T-cell (primary cell): Measurements from ENCODE around the gene B4GAT1. TPM values are rescaled to one million over a fixed set of nuclear protein-coding genes. Genes with fewer than 3 reads are reported as not detected.

Experiments used
- ATAC-seq, 4 experiments: fragments of 200-7000 bp in 3 of 4; fragments of 150-1000 bp in 1 of 4; cut with Tn5 transposase; replicated peaks in 1 of 4; 1 replicate in 3 of 4; 2 replicates in 1 of 4; pipeline ENCODE4 v1.10.0; 2021; ENCODE audit warnings: moderate library complexity in 3 of 4, mild to moderate bottlenecking in 2 of 4, moderate number of reproducible peaks in 1 of 4
- CTCF ChIA-PET, 2 donors: fragments of 300-600 bp; sonication (Branson Sonifier 250); formaldehyde crosslinking; loops; one replicate each; lab custom pipeline; 2022; ENCODE audit warnings: antibody characterized with exemption in 2 of 2; lab: Charles Lee
- POLR2A ChIA-PET, 2 donors: fragments of 300-600 bp; sonication (Branson Sonifier 250); formaldehyde crosslinking; loops; one replicate each; lab custom pipeline; 2022; ENCODE audit warnings: antibody characterized with exemption in 2 of 2; lab: Charles Lee
- DNase-seq, 35 experiments: peaks; one replicate each; pipeline versions ENCODE4 v3.0.0 to v3.0.0-alpha.2; 2013 to 2023
- H3K27ac ChIP-seq: one replicate; pipeline ENCODE4 v1.5.1; 2013; ENCODE audit warnings: low read length
- H3K27me3 ChIP-seq, 2 experiments: replicated peaks in 1 of 2; 1 replicate in 1 of 2; 2 replicates in 1 of 2; pipeline versions ENCODE4 v1.6.1 to v1.7.0; 2013; ENCODE audit warnings: low read length in 1 of 2, mixed read lengths in 1 of 2; ENCODE audit not compliant: control insufficient read depth in 2 of 2, insufficient read depth in 2 of 2; ENCODE audit errors: extremely low read depth in 1 of 2
- H3K36me3 ChIP-seq, 2 donors: 1 replicate in 1 of 2; 2 replicates in 1 of 2; pipeline versions ENCODE4 v1.6.1 to v1.7.0; 2013; ENCODE audit warnings: low read length in 1 of 2; ENCODE audit not compliant: control insufficient read depth in 2 of 2, insufficient read depth in 1 of 2; ENCODE audit errors: extremely low read depth in 1 of 2
- H3K4me1 ChIP-seq, 2 experiments: 1 replicate in 1 of 2; 2 replicates in 1 of 2; pipeline versions ENCODE4 v1.6.1 to v1.7.0; 2013; ENCODE audit warnings: low read length in 2 of 2, mixed read lengths in 1 of 2; ENCODE audit not compliant: insufficient read depth in 2 of 2, control insufficient read depth in 1 of 2; ENCODE audit errors: extremely low read depth in 1 of 2
- H3K4me3 ChIP-seq, 2 donors: 1 replicate in 1 of 2; 2 replicates in 1 of 2; pipeline versions ENCODE4 v1.5.1 to v1.7.0; 2013; ENCODE audit warnings: mild to moderate bottlenecking in 2 of 2, low read length in 1 of 2, moderate library complexity in 1 of 2; ENCODE audit not compliant: control insufficient read depth in 1 of 2; ENCODE audit errors: extremely low read depth in 1 of 2
- H3K9me3 ChIP-seq: 2 replicates; pipeline ENCODE4 v1.7.0; 2013
- H3K27ac Mint-ChIP-seq, 2 donors: one replicate each; pipeline ENCODE4 v1.8.0; 2020 to 2021; ENCODE audit warnings: mild to moderate bottlenecking in 2 of 2, mixed read lengths in 2 of 2
- H3K27me3 Mint-ChIP-seq, 2 donors: one replicate each; pipeline ENCODE4 v1.8.0; 2021 to 2022; ENCODE audit warnings: mixed read lengths in 2 of 2
- H3K36me3 Mint-ChIP-seq: one replicate; pipeline ENCODE4 v1.8.0; 2021; ENCODE audit warnings: mixed read lengths
- H3K4me1 Mint-ChIP-seq, 3 donors: one replicate each; pipeline ENCODE4 v1.8.0; 2020 to 2022; ENCODE audit warnings: mixed read lengths in 3 of 3, mild to moderate bottlenecking in 1 of 3
- H3K4me3 Mint-ChIP-seq, 3 donors: one replicate each; pipeline ENCODE4 v1.8.0; 2020 to 2022; ENCODE audit warnings: mild to moderate bottlenecking in 3 of 3, mixed read lengths in 3 of 3, moderate library complexity in 3 of 3
- H3K9me3 Mint-ChIP-seq, 3 donors: one replicate each; pipeline ENCODE4 v1.8.0; 2020 to 2022; ENCODE audit warnings: mixed read lengths in 3 of 3
- WGBS: methylation state at CpG from one replicate; pipeline ENCODE4 v1.1.5; 2013; ENCODE audit warnings: missing lambda C conversion rate; ENCODE audit not compliant: insufficient coverage; 5-methylcytosine and 5-hydroxymethylcytosine counted together
- total RNA-seq, 35 experiments: library from RNA in 6 of 35; stranded (reverse) in 6 of 35; fragments of 120-200 nt in 1 of 35; gene quantifications; one replicate each; pipeline versions ENCODE4 v1.2.1 to v1.2.4 and lab custom pipeline; 2013 to 2026

B4GAT1 gene
- total RNA-seq, 5 donors from 2014 or later (not counting 1 experiment from before 2014, with no cell fraction given), result 4.0 to 9.2 (median 7.9) TPM

GRCh38 chr11:66315921-66316811, 31.3 kb downstream of the B4GAT1 start:
- Mint-ChIP-seq H3K27me3 (peaks cover 0 to 2% of the 10 kb centered on the region in 2 donors), H3K9me3 (peaks cover 0 to 4% (median 0%) of the 10 kb centered on the region in 3 donors), H3K4me3 (peak overlapping the region; percentile 11 to 73 (median 72)), H3K27ac (peak overlapping the region; percentile 85 to 99), H3K36me3 (no peaks in the 10 kb centered on the region), H3K4me1 (peaks cover 56 to 64% (median 59%) of the 10 kb centered on the region in 3 donors)
- H3K4me1 ChIP-seq, result peaks cover 25 to 78% of the 10 kb centered on the region in 2 experiments
- no peaks in the 10 kb centered on the region for H3K9me3 ChIP-seq
- DNase-seq, result peak in 7 of 35 experiments; percentile 18 to 43 (median 29)
- peak overlapping the region; percentile 39 to 71 for H3K4me3 ChIP-seq
- no peaks in the 10 kb centered on the region for H3K36me3 ChIP-seq
- no peak for ATAC-seq
- peaks cover 0 to 14% of the 10 kb centered on the region in 2 experiments for H3K27me3 ChIP-seq
- POLR2A ChIA-PET, result interaction anchor here in 1 of 2 donors (0.6 to 1.0 kb wide), 2 partner anchors 27 to 329 kb away, joined by 3 to 4 read pairs; partner anchors contain the start of gene YIF1A
- 78% methylated on average over 52 of the region's 52 CpGs for WGBS
- CTCF ChIA-PET, result no interaction called here
- H3K27ac ChIP-seq, result peak overlapping the region; percentile 49

- Mint-ChIP-seq H3K27me3 (peaks cover 0 to 2% of the 10 kb centered on the region in 2 donors), H3K36me3 (no peaks in the 10 kb centered on the region), H3K4me3 (peak overlapping the region; percentile 34 to 73 (median 72)), H3K4me1 (peaks cover 56 to 64% (median 57%) of the 10 kb centered on the region in 3 donors), H3K27ac (peak overlapping the region; percentile 85 to 99), H3K9me3 (peaks cover 0 to 4% (median 0%) of the 10 kb centered on the region in 3 donors)
- Histone ChIP-seq H3K9me3 (no peaks in the 10 kb centered on the region), H3K4me1 (peaks cover 25 to 79% of the 10 kb centered on the region in 2 experiments), H3K27ac (peak overlapping the region; percentile 49), H3K4me3 (peak overlapping the region; percentile 39 to 71), H3K27me3 (peaks cover 0 to 14% of the 10 kb centered on the region in 2 experiments), H3K36me3 (no peaks in the 10 kb centered on the region)
- ChIA-PET CTCF (no interaction called here), POLR2A (interaction anchor here in 1 of 2 donors (0.6 kb wide), 1 partner anchor 330 kb away, joined by 3 read pairs; no protein-coding TSS in a partner anchor)
- DNase-seq (no peak), ATAC-seq (no peak)
- WGBS, result 88% methylated on average over 13 of the region's 14 CpGs
Observed at GRCh38 chr11:66315498-66315885, 31.9 kb downstream of the B4GAT1 start.

- ATAC-seq (no peak), DNase-seq (no peak)
- whole genome bisulfite sequencing, result 79% methylated on average over 16 of the region's 17 CpGs
- Mint-ChIP-seq H3K36me3 (no peaks in the 10 kb centered on the region), H3K4me1 (peaks cover 51 to 59% (median 52%) of the 10 kb centered on the region in 3 donors), H3K9me3 (no peaks in the 10 kb centered on the region), H3K27ac (peak overlapping the region; percentile 89 to 99), H3K4me3 (peak overlapping the region; percentile 34 to 85 (median 73)), H3K27me3 (peaks cover 0 to 2% of the 10 kb centered on the region in 2 donors)
- Histone ChIP-seq H3K27me3 (peaks cover 0 to 14% of the 10 kb centered on the region in 2 experiments), H3K4me1 (peaks cover 25 to 79% of the 10 kb centered on the region in 2 experiments), H3K27ac (peak overlapping the region; percentile 90), H3K4me3 (peak overlapping the region; percentile 58 to 71), H3K36me3 (no peaks in the 10 kb centered on the region), H3K9me3 (no peaks in the 10 kb centered on the region)
- CTCF ChIA-PET, result no interaction called here
- POLR2A ChIA-PET, result interaction anchor here in 1 of 2 donors (0.6 kb wide), 1 partner anchor 331 kb away, joined by 3 read pairs; no protein-coding TSS in a partner anchor
Observed at GRCh38 chr11:66314561-66315497, 32.6 kb downstream of the B4GAT1 start.

- Mint-ChIP-seq H3K4me3 (peak overlapping the region; percentile 56 to 85 (median 73)), H3K36me3 (no peaks in the 10 kb centered on the region), H3K4me1 (peaks cover 44 to 52% (median 47%) of the 10 kb centered on the region in 3 donors), H3K27ac (peak overlapping the region; percentile 89 to 99), H3K9me3 (no peaks in the 10 kb centered on the region), H3K27me3 (peaks cover 0 to 2% of the 10 kb centered on the region in 2 donors)
- Histone ChIP-seq H3K36me3 (no peaks in the 10 kb centered on the region), H3K4me1 (peaks cover 25 to 73% of the 10 kb centered on the region in 2 experiments), H3K27ac (peak overlapping the region; percentile 90), H3K27me3 (peaks cover 0 to 14% of the 10 kb centered on the region in 2 experiments), H3K4me3 (peak overlapping the region; percentile 58 to 71), H3K9me3 (no peaks in the 10 kb centered on the region)
- ChIA-PET CTCF (no interaction called here), POLR2A (no interaction called here)
- no peak for ATAC-seq
- no CpG with 5 or more reads among the region's 1 CpG for WGBS
- no peak for DNase-seq
Observed at GRCh38 chr11:66314186-66314501, 33.3 kb downstream of the B4GAT1 start.

- Mint-ChIP-seq H3K27me3 (peaks cover 0 to 2% of the 10 kb centered on the region in 2 donors), H3K4me1 (peaks cover 38 to 46% (median 41%) of the 10 kb centered on the region in 3 donors), H3K27ac (peak overlapping the region; percentile 93 to 99), H3K36me3 (no peaks in the 10 kb centered on the region), H3K4me3 (peak overlapping the region; percentile 73 to 90 (median 85)), H3K9me3 (no peaks in the 10 kb centered on the region)
- Histone ChIP-seq H3K27me3 (peaks cover 0 to 14% of the 10 kb centered on the region in 2 experiments), H3K27ac (peak overlapping the region; percentile 90), H3K4me3 (peak overlapping the region; percentile 58 to 71), H3K9me3 (no peaks in the 10 kb centered on the region), H3K36me3 (no peaks in the 10 kb centered on the region), H3K4me1 (peaks cover 19 to 67% of the 10 kb centered on the region in 2 experiments)
- CTCF ChIA-PET, result interaction anchor here (0.6 to 3.2 kb wide), 12 partner anchors 8 to 454 kb away, joined by 3 to 34 read pairs (median 5); partner anchors contain the start of genes BRMS1 (in 1 of the 2), DPP3 (in 1 of the 2), RBM4B (in 1 of the 2) and YIF1A (in 1 of the 2)
- no peak for DNase-seq
- no peak for ATAC-seq
- WGBS, result 58% methylated on average over 24 of the region's 38 CpGs
- POLR2A ChIA-PET, result interaction anchor here (0.6 to 1.3 kb wide), 5 partner anchors 25 to 811 kb away, joined by 3 to 8 read pairs (median 6); partner anchors contain the start of genes BRMS1 (in 1 of the 2) and YIF1A (in 1 of the 2)
Observed at GRCh38 chr11:66313321-66314185, 33.9 kb downstream of the B4GAT1 start.
